OCI-LY3 (cell line): ENCODE data around the gene HSF5.

Experiments
- H2AFZ ChIP-seq: fragments of 200-600, 300-600 bp; shearing (Covaris generic); 2 replicates; pipeline ENCODE4 v1.6.0; 2014; ENCODE audit warnings: antibody characterized with exemption, low read depth, low read length
- H3K27ac ChIP-seq: fragments of 200-600, 300-600 bp; sonication (generic); 2 replicates; pipeline ENCODE4 v1.5.1; 2014; ENCODE audit warnings: mild to moderate bottlenecking, low read length, moderate library complexity, mixed read lengths
- H3K27me3 ChIP-seq: fragments of 200-600, 300-600 bp; sonication (generic); 2 replicates; pipeline ENCODE4 v1.6.1; 2014; ENCODE audit warnings: low read depth, low read length, mixed read lengths
- H3K36me3 ChIP-seq: fragments of 200-600, 300-600 bp; sonication (generic); replicated peaks from 2 replicates; pipeline ENCODE3; 2014; ENCODE audit warnings: low read depth, low read length, mixed read lengths
- H3K4me1 ChIP-seq: fragments of 300-600, 200-600 bp; sonication (generic); 2 replicates; pipeline ENCODE4 v1.6.1; 2014; ENCODE audit warnings: low read length, mixed read lengths
- H3K4me2 ChIP-seq: fragments of 200-600, 300-600 bp; sonication (generic); 2 replicates; pipeline ENCODE4 v1.6.1; 2014; ENCODE audit warnings: low read length, mixed read lengths
- H3K4me3 ChIP-seq: fragments of 300-600, 200-600 bp; sonication (generic); 2 replicates; pipeline ENCODE4 v1.5.1; 2014; ENCODE audit warnings: antibody characterized with exemption, mild to moderate bottlenecking, low read length, moderate library complexity
- H3K79me2 ChIP-seq: fragments of 300-600, 200-600 bp; shearing (Covaris generic); 2 replicates; pipeline ENCODE4 v1.6.1; 2014; ENCODE audit warnings: mild to moderate bottlenecking, low read length, mixed read lengths
- H3K9ac ChIP-seq: fragments of 300-600, 200-600 bp; shearing (Covaris generic); 2 replicates; pipeline ENCODE4 v1.6.0; 2014; ENCODE audit warnings: mild to moderate bottlenecking, low read length, moderate library complexity
- H3K9me3 ChIP-seq: fragments of 200-600, 300-600 bp; shearing (Covaris generic); 2 replicates; pipeline ENCODE4 v1.6.1; 2014; ENCODE audit warnings: low read length, mixed read lengths; ENCODE audit not compliant: insufficient read depth
- H4K20me1 ChIP-seq: fragments of 200-600, 300-600 bp; sonication (generic); 2 replicates; pipeline ENCODE4 v1.6.1; 2016; ENCODE audit warnings: low read length, mixed read lengths; ENCODE audit not compliant: insufficient read depth
- CTCF ChIP-seq: fragments of 200-600, 300-600 bp; sonication (generic); IDR thresholded peaks from 2 replicates; pipeline ENCODE4 v1.5.1; 2014; ENCODE audit warnings: antibody characterized with exemption, low read length, low read depth
- EZH2phosphoT487 ChIP-seq: fragments of 200-600 bp; shearing (Covaris generic); IDR thresholded peaks from 2 replicates; pipeline ENCODE4 v1.6.1; 2018; ENCODE audit warnings: antibody characterized with exemption, mixed run types, low read depth

HSF5 gene

GRCh38 chr17:58378733-58379510 is 109.3 kb downstream of the HSF5 start:
- Histone ChIP-seq H3K4me3 (no peak overlapping the region), H3K27ac (no peak overlapping the region), H3K79me2 (no peaks in the 10 kb centered on the region), H3K4me1 (peaks cover 33% of the 10 kb centered on the region), H4K20me1 (no peaks in the 10 kb centered on the region), H3K9me3 (no peaks in the 10 kb centered on the region), H2AFZ (no peak overlapping the region), H3K27me3 (no peaks in the 10 kb centered on the region), H3K9ac (no peak overlapping the region), H3K36me3 (no peaks in the 10 kb centered on the region), H3K4me2 (no peak overlapping the region)
- TF ChIP-seq CTCF = no peak

GRCh38 chr17:58377661-58378060 is 110.5 kb downstream of the HSF5 start:
- TF ChIP-seq EZH2phosphoT487 (no peak), CTCF (no peak)
- no peaks in the 10 kb centered on the region for H4K20me1 ChIP-seq
- H3K4me2 ChIP-seq = no peak overlapping the region
- no peak overlapping the region for H3K4me3 ChIP-seq
- no peak overlapping the region for H2AFZ ChIP-seq
- H3K9ac ChIP-seq = no peak overlapping the region
- no peaks in the 10 kb centered on the region for H3K36me3 ChIP-seq
- H3K79me2 ChIP-seq = no peaks in the 10 kb centered on the region
- H3K27me3 ChIP-seq = no peaks in the 10 kb centered on the region
- H3K27ac ChIP-seq = no peak overlapping the region
- peaks cover 25% of the 10 kb centered on the region for H3K4me1 ChIP-seq
- no peaks in the 10 kb centered on the region for H3K9me3 ChIP-seq

- Histone ChIP-seq H4K20me1 (no peaks in the 10 kb centered on the region), H3K4me1 (peaks cover 20% of the 10 kb centered on the region), H3K9ac (no peak overlapping the region), H3K27ac (no peak overlapping the region), H2AFZ (no peak overlapping the region), H3K79me2 (no peaks in the 10 kb centered on the region), H3K4me3 (no peak overlapping the region), H3K4me2 (peak overlapping the region; percentile 16; the same call in 1 of the 2 replicates), H3K27me3 (no peaks in the 10 kb centered on the region), H3K9me3 (no peaks in the 10 kb centered on the region), H3K36me3 (no peaks in the 10 kb centered on the region)
- TF ChIP-seq EZH2phosphoT487 (no peak), CTCF (no peak)
These were observed 111.1 kb downstream of the HSF5 start for GRCh38 chr17:58377093-58377601.

- H3K27me3 ChIP-seq = no peaks in the 10 kb centered on the region
These were observed 111.7 kb downstream of the HSF5 start for GRCh38 chr17:58376472-58377000.

More at GRCh38 chr17:58376472-58377000, 111.7 kb downstream of the HSF5 start:
- peaks cover 15% of the 10 kb centered on the region for H3K4me1 ChIP-seq
- H3K36me3 ChIP-seq = no peaks in the 10 kb centered on the region
- no peak overlapping the region for H3K4me3 ChIP-seq
- no peaks in the 10 kb centered on the region for H4K20me1 ChIP-seq
- no peak overlapping the region for H3K9ac ChIP-seq
- no peak for TF ChIP-seq EZH2phosphoT487
- TF ChIP-seq CTCF = no peak
- peak overlapping the region; percentile 16; the same call in 1 of the 2 replicates for H3K4me2 ChIP-seq
- H3K9me3 ChIP-seq = no peaks in the 10 kb centered on the region
- H2AFZ ChIP-seq = no peak overlapping the region
- H3K27ac ChIP-seq = no peak overlapping the region
- H3K79me2 ChIP-seq = no peaks in the 10 kb centered on the region
